Measurements from ENCODE around the gene RPS6KA1. TPM values are rescaled to one million over a fixed set of nuclear protein-coding genes. Genes with fewer than 3 reads are reported as not detected.

The RPS6KA1 gene
- total RNA-seq, 4 donors from 2014 or later: 3.5 to 8.5 (median 6.2) TPM

- Histone ChIP-seq H3K27ac (no peak overlapping the region), H3K36me3 (peaks cover 0 to 5% of the 10 kb centered on the region in 2 donors), H3K9me3 (no peaks in the 10 kb centered on the region), H3K4me1 (no peaks in the 10 kb centered on the region), H3K4me3 (no peak overlapping the region), H3K27me3 (no peaks in the 10 kb centered on the region)
- 50% methylated on average over 1 of the region's 2 CpGs; no CpG with 5 or more reads in 1 of the 2 donors for WGBS, 2 donors (ENCODE audit: low coverage in 1 of 2)
- no peak for ATAC-seq
- TF ChIP-seq POLR2AphosphoS5 (IDR thresholded peaks at IDR 0.05) (no peak), POLR2A (IDR thresholded peaks at IDR 0.05) (no peak), EP300 (IDR thresholded peaks at IDR 0.05) (no peak)
Measured at GRCh38 chr1:26556111-26556510, 26.6 kb downstream of the RPS6KA1 start.

GRCh38 chr1:26557008-26557407 is 27.4 kb downstream of the RPS6KA1 start:
- Histone ChIP-seq H3K4me1 (no peaks in the 10 kb centered on the region), H3K4me3 (no peak overlapping the region), H3K9me3 (no peaks in the 10 kb centered on the region), H3K36me3 (no peaks in the 10 kb centered on the region), H3K27me3 (no peaks in the 10 kb centered on the region), H3K27ac (no peak overlapping the region)
- no peak for TF ChIP-seq EP300 (IDR thresholded peaks at IDR 0.05)
- TF ChIP-seq POLR2AphosphoS5 (IDR thresholded peaks at IDR 0.05): no peak
- no peak for TF ChIP-seq POLR2A (IDR thresholded peaks at IDR 0.05)
- no peak for TF ChIP-seq CTCF (IDR thresholded peaks at IDR 0.05)
- ATAC-seq: no peak
- WGBS, 2 donors (ENCODE audit: low coverage in 1 of 2): 90% methylated on average over 2 of the region's 14 CpGs; no CpG with 5 or more reads in 1 of the 2 donors

- WGBS, 2 donors (ENCODE audit: low coverage in 1 of 2): 77% methylated on average over 2 of the region's 13 CpGs; no CpG with 5 or more reads in 1 of the 2 donors
- H3K4me3 ChIP-seq: no peak overlapping the region
- H3K4me1 ChIP-seq: no peaks in the 10 kb centered on the region
- no peaks in the 10 kb centered on the region for H3K9me3 ChIP-seq
- TF ChIP-seq POLR2A (IDR thresholded peaks at IDR 0.05) (no peak), POLR2AphosphoS5 (IDR thresholded peaks at IDR 0.05) (no peak), EP300 (IDR thresholded peaks at IDR 0.05) (no peak), CTCF (IDR thresholded peaks at IDR 0.05) (no peak)
- H3K27ac ChIP-seq: no peak overlapping the region
- ATAC-seq: no peak
- H3K27me3 ChIP-seq: no peaks in the 10 kb centered on the region
- H3K36me3 ChIP-seq: no peaks in the 10 kb centered on the region
Measured at GRCh38 chr1:26558685-26559048, 29.1 kb downstream of the RPS6KA1 start.

GRCh38 chr1:26560403-26560780 is 30.8 kb downstream of the RPS6KA1 start:
- TF ChIP-seq POLR2AphosphoS5 (IDR thresholded peaks at IDR 0.05) (no peak), EP300 (IDR thresholded peaks at IDR 0.05) (no peak), CTCF (IDR thresholded peaks at IDR 0.05) (no peak), POLR2A (IDR thresholded peaks at IDR 0.05) (no peak)
- Histone ChIP-seq H3K36me3 (no peaks in the 10 kb centered on the region), H3K27me3 (no peaks in the 10 kb centered on the region), H3K4me3 (no peak overlapping the region), H3K4me1 (no peaks in the 10 kb centered on the region), H3K27ac (no peak overlapping the region), H3K9me3 (no peaks in the 10 kb centered on the region)
- no peak for ATAC-seq
- 100% methylated on average over 1 to 2 of the region's 3 CpGs for WGBS, 2 donors (ENCODE audit: low coverage in 1 of 2)

GRCh38 chr1:26570287-26570686 is 40.7 kb downstream of the RPS6KA1 start:
- H3K4me1 ChIP-seq: peaks cover 0 to 7% (median 0%) of the 10 kb centered on the region in 3 donors
- ATAC-seq: no peak
- H3K36me3 ChIP-seq: peaks cover 0 to 9% of the 10 kb centered on the region in 2 donors
- H3K27ac ChIP-seq: no peak overlapping the region
- H3K9me3 ChIP-seq: no peaks in the 10 kb centered on the region
- H3K27me3 ChIP-seq: no peaks in the 10 kb centered on the region
- no peak overlapping the region for H3K4me3 ChIP-seq
- TF ChIP-seq POLR2AphosphoS5 (IDR thresholded peaks at IDR 0.05) (no peak), CTCF (IDR thresholded peaks at IDR 0.05) (no peak), EP300 (IDR thresholded peaks at IDR 0.05) (no peak), POLR2A (IDR thresholded peaks at IDR 0.05) (no peak)
- WGBS, 2 donors (ENCODE audit: low coverage in 1 of 2): 78% methylated on average over 3 to 4 of the region's 4 CpGs
